Left renal pelvis (tissue), 4 donors: ENCODE results near the gene RAB3D. TPM values are rescaled to one million over a fixed set of nuclear protein-coding genes. Genes with fewer than 3 reads are reported as not detected.
A peak's percentile ranks its signal among the peaks of the same experiment; 100 is the strongest.

Source experiments
- DNase-seq, 4 donors: peaks; one replicate each; pipeline ENCODE4 v3.0.0-alpha.2; 2013; ENCODE audit warnings: low read depth in 4 of 4, low spot score in 3 of 4
- polyA plus RNA-seq, 4 donors: library from polyadenylated mRNA; unstranded; fragments of 120-200 nt; gene quantifications; one replicate each; pipeline ENCODE4 v1.2.1, GENCODE V29; 2013; ENCODE audit not compliant: insufficient read length in 4 of 4

The RAB3D gene
- polyA plus RNA-seq, 4 donors = 8.6 to 18.4 (median 17.0) TPM

DNA sequence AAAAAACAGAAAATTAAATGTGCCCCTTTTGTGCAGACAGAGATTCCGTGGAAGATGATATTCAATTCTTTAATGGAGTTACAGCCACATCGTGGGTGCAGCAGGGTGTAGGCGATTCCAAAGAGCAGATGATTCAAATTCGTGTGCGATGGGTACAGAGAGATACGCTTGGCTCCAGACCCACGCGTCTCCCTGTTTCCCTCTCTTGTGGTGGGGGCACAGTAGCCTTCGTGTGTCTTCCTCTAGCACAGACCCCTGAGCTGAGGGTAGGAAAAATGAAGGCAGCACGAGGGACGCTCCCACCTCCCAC, 38.7 kb downstream of the RAB3D start:
- DNase-seq = no peak

DNA sequence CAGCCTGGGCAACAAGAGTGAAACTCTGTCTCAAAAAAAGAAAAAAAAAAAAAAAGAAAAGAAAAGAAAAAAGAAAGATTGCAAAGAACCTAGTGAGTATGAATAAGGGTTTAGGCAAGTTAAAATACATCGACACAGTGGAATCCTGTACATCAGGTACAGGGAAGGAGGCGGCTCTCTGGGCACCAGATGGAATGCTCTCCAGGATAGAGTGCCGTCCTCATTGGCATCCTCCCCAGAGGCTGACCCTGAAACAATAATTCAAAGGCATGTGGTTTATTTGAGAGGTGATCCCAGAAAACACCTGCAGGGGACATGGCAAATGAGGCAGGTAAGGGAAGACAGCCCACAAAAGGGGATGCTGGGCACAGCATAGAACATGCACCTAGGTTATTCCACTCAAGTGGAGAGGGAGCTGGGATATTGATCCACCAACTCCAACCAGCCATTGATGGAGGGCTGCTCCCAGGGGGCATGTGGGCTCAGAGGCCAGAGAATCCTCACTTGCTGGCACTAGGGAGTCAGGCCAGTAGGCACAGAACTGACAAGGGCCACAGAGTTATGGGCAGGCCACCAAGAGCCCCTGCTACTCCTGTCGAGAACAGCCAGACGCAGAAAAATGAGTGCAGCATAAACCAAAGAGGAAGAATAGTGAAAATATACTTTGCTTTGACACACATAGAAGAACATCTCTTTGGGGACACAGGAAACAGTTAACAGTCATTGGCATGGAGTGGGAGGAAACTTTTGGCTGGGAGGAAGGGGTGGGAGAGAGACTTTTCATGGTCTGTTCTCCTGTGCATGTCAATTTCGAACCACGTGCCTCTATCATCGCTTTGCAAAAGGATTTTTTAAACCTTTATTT, 39.3 kb downstream of the RAB3D start:
- no peak for DNase-seq

DNA sequence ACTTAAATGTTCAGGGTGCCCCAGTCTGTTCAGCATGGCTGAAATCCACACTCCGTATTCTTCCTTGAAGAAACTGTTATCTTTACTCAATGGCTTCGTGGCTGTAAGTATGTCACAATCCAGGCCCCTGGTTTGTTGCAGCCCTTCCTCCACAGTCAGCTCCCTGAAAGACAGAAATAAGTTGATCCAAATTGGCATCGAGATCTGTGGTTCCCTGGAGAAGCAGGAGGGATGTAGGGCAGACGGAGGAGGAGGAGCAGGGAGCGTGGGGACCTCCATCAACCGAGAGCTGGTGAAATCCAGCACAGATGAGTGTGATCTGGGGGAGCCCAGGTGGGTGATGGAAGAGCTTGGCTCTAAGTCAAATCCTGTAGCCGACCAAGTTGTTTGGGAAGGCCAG, 43.2 kb downstream of the RAB3D start:
- DNase-seq = no peak

DNA sequence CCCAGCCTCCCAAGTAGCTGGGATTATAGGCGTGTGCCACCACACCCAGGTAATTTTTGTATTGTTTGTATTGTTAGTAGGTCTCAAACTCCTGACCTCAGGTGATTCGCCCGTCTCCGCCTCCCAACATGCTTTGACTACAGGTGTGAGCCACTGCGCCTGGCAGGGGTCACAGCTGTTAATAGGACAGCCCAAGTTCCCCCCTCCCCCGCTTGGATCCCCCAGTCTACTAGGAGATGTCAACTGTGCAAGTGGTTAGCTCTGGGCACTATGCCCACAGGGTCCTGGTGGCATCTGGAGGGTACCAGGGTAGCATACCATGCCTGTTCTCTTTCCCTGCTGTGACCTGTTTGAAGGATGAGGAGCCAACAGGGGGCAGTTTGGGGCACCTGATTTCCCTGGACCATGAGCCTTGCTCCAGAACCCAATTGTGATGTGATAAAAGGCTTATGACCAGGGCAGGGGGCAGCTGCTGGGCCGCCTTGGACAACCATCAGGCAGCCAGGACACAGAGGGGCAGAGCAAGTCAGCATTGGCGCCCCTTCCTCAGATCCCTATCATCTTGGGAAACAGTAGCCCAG, 43.7 kb downstream of the RAB3D start, which contains the start of gene TSPAN16:
TSPAN16 (plus strand) TSS at position 496 of the 581 bp plus-strand sequence. CDS start 138 bp downstream, outside the sequence.
- DNase-seq = no peak

DNA sequence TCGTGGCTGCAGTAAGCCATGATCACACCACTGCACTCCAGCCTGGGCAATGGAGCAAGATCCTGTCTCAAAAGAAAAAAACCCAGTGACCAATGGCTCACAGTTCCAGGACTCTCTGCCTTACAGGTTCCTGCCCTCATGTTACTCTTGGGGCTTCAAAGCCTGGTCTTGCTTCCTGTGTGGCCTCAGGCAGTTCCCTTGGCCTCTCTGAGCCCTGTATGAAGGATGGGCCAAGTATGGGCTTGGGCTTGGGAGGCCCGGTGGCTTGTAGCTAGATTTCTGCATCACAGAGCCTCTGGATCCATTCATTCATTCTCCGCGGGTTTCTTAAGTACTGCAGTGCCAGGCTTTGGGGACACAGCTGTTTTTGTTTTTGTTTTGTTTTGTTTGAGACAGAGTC, 44.3 kb downstream of the RAB3D start:
- no peak for DNase-seq

DNA sequence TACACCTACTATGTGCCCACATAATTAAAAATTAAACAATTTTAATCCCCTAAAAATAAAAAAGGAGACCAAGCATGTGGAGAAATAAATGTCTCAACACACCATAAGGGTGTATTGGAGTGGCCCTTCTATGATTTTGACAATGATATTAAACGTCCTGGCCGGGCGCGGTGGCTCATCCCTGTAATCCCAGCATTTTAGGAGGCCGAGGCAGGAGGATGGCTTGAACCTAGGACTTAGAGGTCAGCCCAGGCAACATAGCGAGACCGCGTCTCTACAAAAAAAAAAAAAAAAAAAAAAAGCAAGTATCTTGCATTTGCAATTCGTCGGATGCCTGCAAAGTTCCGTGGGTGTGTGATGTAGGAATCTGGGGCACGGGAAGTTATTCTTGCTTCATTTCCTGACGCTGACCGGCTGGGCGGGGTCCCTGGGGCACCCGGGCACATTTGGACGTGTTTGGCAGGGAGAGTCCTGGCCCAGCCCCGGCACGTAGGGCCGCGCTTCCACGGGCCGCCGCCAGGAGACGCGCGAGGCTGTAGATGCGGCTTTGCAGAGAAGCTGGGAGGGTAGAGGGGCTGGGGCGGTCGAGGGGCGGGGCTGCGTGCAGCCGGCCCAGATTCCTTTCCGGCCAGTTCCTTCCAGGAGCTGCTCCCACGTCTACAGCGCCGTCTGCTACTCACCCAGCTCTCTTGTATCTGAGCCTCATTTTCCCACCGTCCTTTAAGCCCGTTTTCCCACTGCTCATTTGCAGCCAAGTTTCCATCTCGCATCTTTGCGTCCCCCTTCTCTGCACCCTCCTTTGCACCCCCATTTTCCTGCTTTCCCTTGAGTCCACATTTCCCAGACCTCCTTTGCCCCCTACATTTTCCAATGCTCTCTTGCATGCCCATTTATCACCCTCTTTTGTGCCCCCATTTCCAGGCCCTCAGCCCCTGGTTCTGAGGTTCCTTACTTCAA, 45.7 kb downstream of the RAB3D start:
- peak; percentile 75 to 82 (median 80) for DNase-seq

DNA sequence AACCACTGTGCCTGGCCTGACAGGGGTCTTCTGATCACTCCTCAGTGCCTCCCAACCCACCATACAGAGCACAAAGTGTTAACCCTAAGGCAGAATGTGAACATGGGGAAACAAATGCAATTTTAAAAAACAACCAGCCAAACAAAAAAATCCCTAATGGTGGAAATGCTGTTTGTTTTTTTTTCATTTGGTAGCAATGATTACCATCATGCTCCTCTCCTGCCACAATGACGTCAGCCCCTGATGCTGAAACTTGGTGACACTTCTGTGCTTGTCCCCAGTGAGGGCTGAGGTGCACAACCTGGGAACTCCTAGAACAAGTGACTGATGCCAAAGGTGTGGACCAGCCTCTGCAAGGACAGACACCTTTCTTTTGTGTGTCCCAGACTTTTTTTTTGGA, 47.5 kb downstream of the RAB3D start:
- DNase-seq = no peak

DNA sequence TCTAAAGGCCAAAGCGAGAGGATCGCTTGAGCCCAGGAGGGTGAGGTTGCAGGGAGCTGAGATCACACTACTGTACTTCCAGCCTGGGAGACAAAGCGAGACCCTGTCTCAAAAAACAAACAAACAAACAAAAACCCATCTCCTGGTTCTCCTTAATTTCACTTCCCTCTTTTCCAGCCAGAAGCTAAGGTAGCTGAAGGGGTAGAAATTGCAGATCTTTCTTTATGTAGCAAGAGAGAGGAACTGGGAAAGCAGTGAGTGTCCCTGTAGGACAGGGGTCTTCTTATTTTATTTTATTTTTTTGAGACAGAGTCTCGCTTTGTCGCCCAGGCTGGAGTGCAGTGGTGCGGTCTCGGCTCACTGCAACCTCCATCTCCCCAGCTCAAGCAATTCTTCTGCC, 48.0 kb downstream of the RAB3D start:
- no peak for DNase-seq

DNA sequence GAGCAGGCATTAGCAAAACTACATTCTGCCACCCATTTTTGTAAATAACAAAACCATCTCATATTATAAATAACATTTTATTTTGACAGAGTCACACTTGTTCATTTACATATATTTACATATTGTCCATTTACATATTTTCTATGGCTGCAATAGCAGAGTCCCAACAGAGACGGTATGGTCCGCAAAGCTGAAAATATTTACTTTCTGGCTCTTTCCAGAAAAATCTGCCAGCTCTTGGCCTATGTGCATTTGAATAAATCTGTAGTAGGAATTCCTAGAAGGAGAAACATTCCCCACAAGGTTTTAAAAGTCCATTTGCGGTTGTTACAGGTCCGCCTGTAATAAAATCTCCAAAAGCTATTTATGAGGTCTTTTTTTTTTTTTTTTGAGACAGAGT, 49.2 kb downstream of the RAB3D start:
- DNase-seq = no peak

DNA sequence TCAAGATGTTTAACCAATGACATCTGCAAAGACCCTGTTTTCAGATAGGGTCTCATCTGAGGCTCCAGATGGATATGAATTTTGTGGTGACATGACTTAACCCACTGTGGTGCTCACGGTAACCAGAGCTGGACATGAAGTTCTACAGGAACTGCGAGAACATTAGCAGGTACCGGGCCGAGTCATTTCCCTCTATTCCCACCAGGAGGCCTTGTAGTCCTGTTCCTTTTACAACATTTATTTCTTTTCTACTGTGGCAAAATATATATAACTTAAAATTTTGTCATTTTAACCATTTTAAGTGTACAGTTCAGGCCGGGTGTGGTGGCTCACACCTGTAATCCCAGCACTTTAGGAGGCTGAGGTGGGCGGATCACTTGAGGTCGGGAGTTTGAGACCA, 51.1 kb downstream of the RAB3D start:
- no peak for DNase-seq

DNA sequence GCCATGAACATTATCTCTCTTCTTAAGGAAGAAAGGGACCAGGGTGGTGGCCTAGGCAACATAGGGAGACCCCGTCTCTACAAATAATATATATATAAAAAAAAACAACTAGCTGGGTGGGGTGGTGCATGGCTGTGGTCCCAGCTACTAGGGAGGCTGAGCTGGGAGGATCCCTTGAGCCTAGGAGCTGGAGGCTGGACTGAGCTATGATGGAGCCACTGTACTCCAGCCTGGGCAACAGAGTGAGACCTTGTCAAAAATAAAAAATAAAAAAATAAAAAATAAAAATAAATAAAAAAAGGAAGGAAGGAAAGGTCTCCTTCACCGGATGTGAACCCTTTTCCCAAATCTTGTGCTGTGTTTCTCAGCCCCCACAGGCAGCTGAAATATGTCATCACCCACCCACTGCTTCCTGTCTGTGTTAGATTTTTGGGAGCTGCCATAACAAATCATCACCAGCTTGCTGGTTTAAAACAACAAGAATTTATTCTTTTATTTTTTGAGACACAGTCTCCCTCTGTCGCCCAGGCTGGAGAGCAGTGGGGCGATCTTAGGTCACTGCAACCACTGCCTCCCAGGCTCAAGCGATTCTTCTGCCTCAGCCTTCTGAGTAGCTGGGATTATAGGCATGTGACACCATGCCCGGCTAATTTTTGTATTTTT, 53.0 kb downstream of the RAB3D start:
- no peak for DNase-seq

DNA sequence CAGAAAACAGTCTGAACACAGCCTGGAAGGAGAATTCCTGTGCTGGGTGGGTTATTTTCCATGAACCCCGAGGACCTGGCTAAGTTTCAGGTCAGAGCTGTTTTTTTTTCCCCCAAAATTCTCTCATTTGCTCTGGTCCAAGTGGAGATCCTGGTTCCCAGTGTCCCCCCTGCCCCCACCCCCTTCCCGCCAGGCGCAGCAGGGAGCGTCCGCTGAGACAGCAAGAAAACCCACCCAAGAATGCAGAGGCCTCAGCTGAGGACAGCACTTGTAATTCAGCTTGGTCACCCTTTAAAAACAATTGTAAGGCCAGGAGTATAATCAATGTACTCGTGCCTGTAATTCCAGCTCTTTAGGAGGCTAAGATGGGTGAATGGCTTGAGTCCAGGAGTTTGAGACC, 54.9 kb downstream of the RAB3D start:
- DNase-seq = no peak

DNA sequence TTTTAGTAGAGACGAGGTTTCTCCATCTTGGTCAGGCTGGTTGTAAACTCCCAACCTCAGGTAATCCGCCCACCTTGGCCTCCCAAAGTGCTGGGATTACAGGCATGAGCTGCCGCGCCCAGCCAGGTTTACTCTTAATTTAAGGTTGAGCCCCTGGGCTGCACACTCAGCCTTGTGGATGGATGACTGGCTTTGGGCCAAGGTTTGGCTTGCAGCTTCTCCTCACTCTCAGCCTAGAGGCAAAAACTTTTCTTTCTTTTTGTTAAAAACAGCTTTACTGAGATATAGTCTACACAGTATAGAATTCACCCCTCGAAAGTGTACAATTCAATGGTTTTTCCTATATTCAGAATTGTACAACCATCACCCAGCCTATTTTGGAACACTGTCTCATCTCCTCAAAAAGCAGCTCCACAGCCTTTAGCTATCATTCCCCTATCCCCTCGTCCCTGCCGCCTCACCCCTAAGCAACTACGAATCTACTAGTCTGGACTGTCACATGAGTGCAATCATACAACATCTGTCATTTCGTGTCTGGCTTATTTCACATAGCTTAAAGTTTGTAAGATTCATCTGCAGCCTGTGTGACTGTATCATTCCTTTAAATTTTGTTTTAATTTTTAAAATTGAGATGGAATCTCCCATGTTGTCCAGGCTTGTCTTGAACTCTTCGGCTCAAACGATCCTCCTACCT, 58.0 kb downstream of the RAB3D start:
- DNase-seq = no peak

DNA sequence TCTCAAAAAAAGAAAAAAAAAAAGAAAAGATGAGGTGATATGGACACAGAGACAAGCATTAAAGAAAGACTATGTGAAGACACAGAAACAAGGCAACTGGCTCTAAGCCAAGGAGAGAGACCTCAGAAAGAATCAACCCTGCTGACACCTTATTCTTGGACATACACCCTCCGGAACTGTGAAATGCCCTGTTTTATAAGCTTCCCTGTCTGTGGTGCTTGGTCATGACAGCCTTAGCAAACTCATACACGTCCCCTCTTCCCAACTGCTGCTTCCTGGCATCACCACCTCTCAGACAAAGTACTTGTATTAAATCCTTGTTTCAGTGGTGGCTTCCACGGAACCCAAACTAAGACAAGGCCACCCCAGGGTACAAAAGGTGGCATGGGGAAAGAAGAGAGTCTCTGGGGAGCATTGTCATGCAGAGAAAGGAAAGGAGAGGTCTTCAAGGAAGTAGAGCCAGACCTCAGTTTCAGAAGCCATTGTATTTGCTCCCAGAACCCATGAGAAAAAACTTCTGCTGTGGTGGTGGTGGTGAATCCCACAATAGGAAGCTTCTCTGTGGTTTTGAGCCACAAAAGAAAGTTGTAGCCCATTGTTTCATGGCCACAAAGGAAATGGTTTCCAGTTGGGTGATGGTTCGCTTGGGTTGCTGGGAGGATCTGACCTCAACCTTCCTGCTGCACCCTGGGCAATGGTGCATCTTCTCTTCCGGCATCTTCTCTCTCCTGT, 59.8 kb downstream of the RAB3D start:
- no peak for DNase-seq

DNA sequence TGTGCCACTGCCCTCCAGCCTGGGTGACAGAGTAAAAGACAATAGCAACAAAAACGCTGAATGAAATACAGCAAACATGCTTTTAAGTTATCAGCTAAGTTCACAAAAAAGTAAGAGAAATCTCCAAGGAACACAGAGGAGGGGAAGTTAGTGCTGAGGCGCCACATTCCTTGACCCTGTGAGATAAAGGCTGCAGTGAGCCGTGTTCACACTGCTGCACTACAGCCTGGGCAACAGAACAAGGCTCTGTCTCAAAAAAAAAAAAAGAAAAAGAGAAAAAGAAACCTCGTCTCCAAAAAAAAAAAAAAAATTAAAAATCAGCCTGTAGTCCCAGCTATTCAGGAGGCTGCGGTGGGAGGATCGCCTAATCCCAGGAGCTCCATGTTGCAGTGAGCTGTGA, 60.8 kb downstream of the RAB3D start:
- no peak for DNase-seq

DNA sequence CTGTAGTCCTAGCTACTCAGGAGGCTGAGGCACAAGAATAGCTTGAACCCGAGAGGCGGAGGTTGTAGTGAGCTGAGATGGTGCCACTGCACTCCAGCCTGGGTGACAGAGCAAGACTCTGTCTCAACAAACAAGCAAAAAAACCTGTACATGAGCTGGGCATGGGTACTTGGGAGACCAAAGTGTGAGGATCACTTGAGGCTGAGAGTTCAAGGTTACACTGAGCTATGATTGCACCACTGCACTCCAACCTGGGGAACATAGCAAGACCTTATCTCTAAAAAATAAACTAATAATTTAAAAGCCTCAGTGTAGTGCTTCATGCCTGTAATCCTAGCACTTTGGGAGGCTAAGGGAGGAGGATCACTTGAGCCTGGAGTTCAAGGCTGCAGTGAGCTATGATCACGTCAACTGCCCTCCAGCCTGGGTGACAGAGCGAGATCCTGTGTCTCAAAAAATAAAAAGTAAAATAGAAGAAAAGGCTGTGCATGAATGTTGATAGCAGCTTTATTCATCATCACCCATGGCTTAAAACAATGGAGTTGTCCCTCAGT, 64.8 kb downstream of the RAB3D start:
- DNase-seq = no peak

DNA sequence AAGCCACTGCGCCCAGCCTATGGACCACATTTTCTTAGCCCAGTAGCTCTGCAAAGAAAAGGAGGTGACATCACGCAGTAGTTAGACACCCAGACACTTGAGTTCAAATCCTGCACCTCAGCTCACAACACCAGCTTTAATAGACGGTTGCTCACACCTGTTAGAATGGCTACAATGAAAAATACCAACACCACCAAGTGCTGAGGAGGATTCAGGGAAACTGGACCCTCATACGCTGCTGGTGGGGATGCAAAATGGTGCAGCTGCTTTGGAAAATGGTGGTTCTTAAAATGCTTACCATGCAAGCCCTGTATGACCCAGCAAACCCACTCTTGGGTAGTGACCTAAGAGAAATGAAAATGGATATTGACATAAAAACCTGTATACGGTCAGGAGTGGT, 65.5 kb downstream of the RAB3D start:
- no peak for DNase-seq

DNA sequence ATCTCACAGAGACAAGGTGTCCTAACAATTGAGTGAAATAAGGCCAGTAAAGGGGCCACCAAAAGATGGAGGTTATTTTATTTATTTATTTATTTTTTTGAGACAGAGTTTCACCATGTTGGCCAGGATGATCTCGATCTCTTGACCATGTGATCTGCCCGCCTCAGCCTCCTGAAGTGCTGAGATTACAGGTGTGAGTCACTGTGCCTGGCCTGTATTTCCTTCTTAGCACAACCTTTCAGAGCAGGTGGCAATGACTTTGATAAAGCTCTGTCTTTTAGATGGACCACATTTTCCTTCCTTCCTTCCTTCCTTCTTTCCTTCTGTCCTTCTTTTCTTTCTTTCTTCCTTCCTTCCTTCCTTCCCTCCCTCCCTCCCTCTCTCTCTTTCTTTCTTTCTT, 66.2 kb downstream of the RAB3D start:
- DNase-seq = no peak
